PC-9 (cell line): ENCODE data around the gene UBXN10. TPM values are rescaled to one million over a fixed set of nuclear protein-coding genes. Genes with fewer than 3 reads are reported as not detected.

Experiments used
- BruUV-seq: library from RNA; stranded (reverse); fragments of 400-500 nt; replicated peaks from 2 replicates; lab custom pipeline; 2021; lab: Mats Ljungman, UMichigan
- CTCF ChIA-PET: fragments of 300-600 bp; sonication (Branson Sonifier 250); formaldehyde crosslinking; loops from one replicate; lab custom pipeline; 2022; ENCODE audit warnings: antibody characterized with exemption; lab: Charles Lee
- POLR2A ChIA-PET: fragments of 300-600 bp; sonication (Branson Sonifier 250); formaldehyde crosslinking; loops from one replicate; lab custom pipeline; 2022; ENCODE audit warnings: antibody characterized with exemption; ENCODE audit not compliant: unreplicated experiment; lab: Charles Lee
- DNase-seq, 2 experiments: peaks; one replicate each; pipeline versions ENCODE4 v3.0.0 to v3.0.0-alpha.2; 2015 to 2022; ENCODE audit warnings: mixed read lengths in 1 of 2
- H2AFZ ChIP-seq: fragments of 200-600 bp; sonication (generic); 2 replicates; pipeline ENCODE4 v1.8.1; 2017; ENCODE audit warnings: antibody characterized with exemption
- H3F3A ChIP-seq: fragments of 200-600 bp; sonication (generic); 2 replicates; pipeline ENCODE4 v1.8.1; 2017; ENCODE audit warnings: antibody characterized with exemption, mild to moderate bottlenecking, low read depth; ENCODE audit not compliant: insufficient read depth
- H3K27ac ChIP-seq: fragments of 200-600 bp; sonication (generic); 2 replicates; pipeline ENCODE4 v1.6.1; 2016; ENCODE audit warnings: mixed run types
- H3K27me3 ChIP-seq: fragments of 200-600 bp; sonication (generic); 2 replicates; pipeline ENCODE4 v1.6.1; 2016; ENCODE audit warnings: low read depth, mixed run types; ENCODE audit not compliant: insufficient read depth
- H3K36me3 ChIP-seq: fragments of 200-600 bp; sonication (generic); 2 replicates; pipeline ENCODE4 v1.6.1; 2016; ENCODE audit warnings: low read depth, mixed run types
- H3K4me1 ChIP-seq: fragments of 200-600 bp; sonication (generic); replicated peaks from 2 replicates; pipeline ENCODE4 v1.6.1; 2016; ENCODE audit warnings: mixed run types; ENCODE audit not compliant: insufficient read depth
- H3K4me2 ChIP-seq: fragments of 200-600 bp; sonication (generic); 2 replicates; pipeline ENCODE4 v1.6.1; 2017; ENCODE audit warnings: mixed run types
- H3K4me3 ChIP-seq: fragments of 200-600 bp; sonication (generic); 2 replicates; pipeline ENCODE4 v1.6.1; 2016; ENCODE audit warnings: mixed run types
- H3K79me2 ChIP-seq: fragments of 200-600 bp; sonication (generic); 2 replicates; pipeline ENCODE4 v1.6.1; 2017; ENCODE audit warnings: low read depth, mixed run types
- H3K9me2 ChIP-seq: fragments of 200-600 bp; sonication (generic); 2 replicates; pipeline ENCODE4 v1.8.1; 2017; ENCODE audit warnings: mild to moderate bottlenecking; ENCODE audit not compliant: insufficient read depth
- H3K9me3 ChIP-seq: fragments of 200-600 bp; sonication (generic); 2 replicates; pipeline ENCODE4 v1.8.1; 2016; ENCODE audit warnings: low read depth; ENCODE audit not compliant: insufficient read depth
- H4K20me1 ChIP-seq: fragments of 200-600 bp; sonication (generic); 2 replicates; pipeline ENCODE4 v1.8.1; 2017; ENCODE audit not compliant: insufficient read depth
- EZH2 ChIP-seq: fragments of 200-600 bp; sonication (generic); IDR thresholded peaks from 2 replicates; pipeline ENCODE4 v1.8.0; 2017; ENCODE audit warnings: antibody characterized with exemption, low read depth
- intact Hi-C: fragments of 100-400 bp; cut with micrococcal nuclease; formaldehyde crosslinking; loops from one replicate; pipeline ENCODE4 v1.10.0; 2022; ENCODE audit not compliant: unreplicated experiment
- total RNA-seq: library from RNA; stranded (reverse); gene quantifications from 2 replicates; pipeline ENCODE4 v1.2.3, GENCODE V29; 2021
- TF ChIP-seq, protein P1 (sequence below): fragments of 200-600 bp; sonication (generic); conservative IDR thresholded peaks from 2 replicates; pipeline ENCODE4 v1.6.1; 2017; ENCODE audit warnings: mixed run types, antibody characterized with exemption, mild to moderate bottlenecking, moderate library complexity

The UBXN10 gene
- total RNA-seq, 1 experiment from 2014 or later, result 11.9 TPM

DNA sequence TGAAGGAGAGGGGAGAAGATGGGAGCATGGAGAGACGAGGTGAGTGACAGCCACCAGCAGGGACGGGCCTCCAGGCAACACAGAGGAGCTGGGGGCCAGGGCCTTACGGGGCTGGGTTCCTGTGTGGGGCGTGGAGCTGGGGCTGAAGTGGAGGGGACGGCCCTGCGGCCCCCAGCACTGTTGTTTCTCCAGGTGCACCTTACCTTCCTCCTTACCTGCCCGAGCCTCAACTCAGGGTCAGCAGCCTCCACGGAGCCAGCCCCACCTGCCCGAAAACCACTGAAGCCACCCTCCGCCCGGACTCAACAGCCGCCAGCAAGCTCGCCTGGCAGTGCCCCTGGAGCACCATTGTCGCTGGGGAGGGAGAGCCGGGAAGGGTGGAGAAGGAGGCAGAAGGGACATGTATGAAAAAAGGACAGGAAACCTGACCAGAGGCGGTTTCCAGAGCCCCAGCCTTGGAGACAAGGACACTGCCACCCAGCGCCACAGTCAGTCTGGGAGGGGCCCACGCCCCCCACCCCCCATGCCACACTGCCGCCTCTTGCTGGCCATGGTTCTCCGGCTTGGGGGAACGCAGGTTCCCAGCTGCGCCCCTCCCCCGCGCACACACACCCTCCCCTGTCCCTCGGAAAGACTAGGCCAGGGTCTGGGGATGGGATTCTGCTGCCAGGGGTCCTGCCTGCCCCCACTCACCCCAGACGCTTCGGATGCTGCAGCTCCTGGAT lies 36.1 kb upstream of the UBXN10 start:
- no peaks in the 10 kb centered on the region for H3K9me2 ChIP-seq
- no peaks in the 10 kb centered on the region for H3K9me3 ChIP-seq
- POLR2A ChIA-PET, result no interaction called here
- no peak overlapping the region for H2AFZ ChIP-seq
- H3K27me3 ChIP-seq, result no peaks in the 10 kb centered on the region
- H3F3A ChIP-seq, result peaks cover 9% of the 10 kb centered on the region
- H3K79me2 ChIP-seq, result peaks cover 8% of the 10 kb centered on the region
- H3K4me3 ChIP-seq, result no peak overlapping the region
- CTCF ChIA-PET, result no interaction called here
- no TSS peak for BruUV-seq
- DNase-seq, result no peak
- no peak overlapping the region for H3K4me2 ChIP-seq
- H3K36me3 ChIP-seq, result no peaks in the 10 kb centered on the region
- TF ChIP-seq, protein P1, sequence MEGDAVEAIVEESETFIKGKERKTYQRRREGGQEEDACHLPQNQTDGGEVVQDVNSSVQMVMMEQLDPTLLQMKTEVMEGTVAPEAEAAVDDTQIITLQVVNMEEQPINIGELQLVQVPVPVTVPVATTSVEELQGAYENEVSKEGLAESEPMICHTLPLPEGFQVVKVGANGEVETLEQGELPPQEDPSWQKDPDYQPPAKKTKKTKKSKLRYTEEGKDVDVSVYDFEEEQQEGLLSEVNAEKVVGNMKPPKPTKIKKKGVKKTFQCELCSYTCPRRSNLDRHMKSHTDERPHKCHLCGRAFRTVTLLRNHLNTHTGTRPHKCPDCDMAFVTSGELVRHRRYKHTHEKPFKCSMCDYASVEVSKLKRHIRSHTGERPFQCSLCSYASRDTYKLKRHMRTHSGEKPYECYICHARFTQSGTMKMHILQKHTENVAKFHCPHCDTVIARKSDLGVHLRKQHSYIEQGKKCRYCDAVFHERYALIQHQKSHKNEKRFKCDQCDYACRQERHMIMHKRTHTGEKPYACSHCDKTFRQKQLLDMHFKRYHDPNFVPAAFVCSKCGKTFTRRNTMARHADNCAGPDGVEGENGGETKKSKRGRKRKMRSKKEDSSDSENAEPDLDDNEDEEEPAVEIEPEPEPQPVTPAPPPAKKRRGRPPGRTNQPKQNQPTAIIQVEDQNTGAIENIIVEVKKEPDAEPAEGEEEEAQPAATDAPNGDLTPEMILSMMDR, result no peak
- no peak for TF ChIP-seq EZH2
- H3K4me1 ChIP-seq, result peaks cover 14% of the 10 kb centered on the region
- H3K27ac ChIP-seq, result no peak overlapping the region
- intact Hi-C loops, result loop anchor here (5.0 to 10.0 kb wide), 3 partner anchors 208 to 487 kb away; partner anchors contain the start of gene HTR6
- no peaks in the 10 kb centered on the region for H4K20me1 ChIP-seq

DNA sequence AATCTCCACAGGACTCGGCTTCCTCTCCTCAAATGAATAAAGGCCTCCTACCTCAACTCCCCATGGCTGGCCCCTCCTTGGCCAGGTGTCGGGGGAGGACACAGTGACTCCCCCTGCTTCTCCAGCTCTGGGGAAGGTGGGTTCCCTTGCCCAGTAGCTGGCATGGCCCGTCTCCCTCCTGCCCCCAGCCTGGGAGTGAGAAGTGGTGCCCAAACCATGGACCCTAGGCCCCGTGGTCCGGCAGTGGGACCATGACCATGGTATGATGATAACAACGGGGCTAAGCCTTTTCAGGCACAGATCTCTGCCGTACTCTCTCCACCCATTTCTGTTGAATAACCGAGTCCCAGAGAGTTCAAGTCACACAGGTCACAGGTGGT lies 35.6 kb upstream of the UBXN10 start:
- Histone ChIP-seq H3K4me2 (no peak overlapping the region), H4K20me1 (no peaks in the 10 kb centered on the region), H3F3A (peaks cover 9% of the 10 kb centered on the region), H3K4me3 (no peak overlapping the region), H2AFZ (no peak overlapping the region), H3K9me2 (no peaks in the 10 kb centered on the region), H3K79me2 (peaks cover 13% of the 10 kb centered on the region), H3K27me3 (no peaks in the 10 kb centered on the region), H3K36me3 (no peaks in the 10 kb centered on the region), H3K9me3 (no peaks in the 10 kb centered on the region), H3K4me1 (peaks cover 14% of the 10 kb centered on the region), H3K27ac (no peak overlapping the region)
- intact Hi-C loops, result loop anchor here (5.0 to 10.0 kb wide), 3 partner anchors 207 to 488 kb away; partner anchors contain the start of gene HTR6
- no peak for DNase-seq
- ChIA-PET CTCF (interaction anchor here (0.6 kb wide), 1 partner anchor 47 kb away, joined by 3 read pairs; no protein-coding TSS in a partner anchor), POLR2A (no interaction called here)
- TF ChIP-seq EZH2, result no peak
- TF ChIP-seq, protein P1, result no peak
- no TSS peak for BruUV-seq

DNA sequence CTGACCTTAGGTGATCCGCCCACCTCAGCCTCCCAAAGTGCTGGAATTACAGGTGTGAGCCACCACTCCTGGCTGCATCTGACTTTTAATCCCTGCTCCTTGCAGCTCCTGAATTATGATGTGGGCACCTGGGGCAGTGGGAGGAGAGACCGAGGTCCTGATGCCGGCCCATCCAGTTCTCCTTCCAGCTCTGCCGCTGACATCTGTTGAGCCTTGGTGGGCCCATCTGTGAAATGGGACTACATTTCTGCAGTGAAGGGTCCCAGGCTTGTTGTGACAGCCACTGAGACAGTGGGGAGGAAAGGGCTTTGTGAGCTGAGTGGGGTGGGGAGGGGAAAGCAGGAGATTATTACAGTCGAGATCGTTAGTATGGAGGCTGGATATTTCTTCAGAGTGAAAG lies 34.9 kb upstream of the UBXN10 start:
- Histone ChIP-seq H4K20me1 (no peaks in the 10 kb centered on the region), H3K79me2 (peaks cover 20% of the 10 kb centered on the region), H3K27ac (no peak overlapping the region), H3K4me1 (peaks cover 14% of the 10 kb centered on the region), H3F3A (peaks cover 9% of the 10 kb centered on the region), H3K4me3 (no peak overlapping the region), H3K4me2 (no peak overlapping the region), H3K9me2 (no peaks in the 10 kb centered on the region), H2AFZ (no peak overlapping the region), H3K36me3 (no peaks in the 10 kb centered on the region), H3K9me3 (no peaks in the 10 kb centered on the region), H3K27me3 (no peaks in the 10 kb centered on the region)
- ChIA-PET POLR2A (interaction anchor here (0.6 kb wide), 1 partner anchor 49 kb away, joined by 3 read pairs; no protein-coding TSS in a partner anchor), CTCF (no interaction called here)
- BruUV-seq, result no TSS peak
- no peak for DNase-seq
- intact Hi-C loops, result loop anchor here (5.0 to 10.0 kb wide), 3 partner anchors 206 to 489 kb away; partner anchors contain the start of gene HTR6
- TF ChIP-seq, protein P1, result no peak
- TF ChIP-seq EZH2, result no peak
